ENCODE measurements around the gene SBF1.
"Not testable (repeated sequence)": the region's sequence is repeated elsewhere in the genome, so short reads cannot be mapped to it uniquely, and the experiment has no call there.

SBF1 gene

DNA sequence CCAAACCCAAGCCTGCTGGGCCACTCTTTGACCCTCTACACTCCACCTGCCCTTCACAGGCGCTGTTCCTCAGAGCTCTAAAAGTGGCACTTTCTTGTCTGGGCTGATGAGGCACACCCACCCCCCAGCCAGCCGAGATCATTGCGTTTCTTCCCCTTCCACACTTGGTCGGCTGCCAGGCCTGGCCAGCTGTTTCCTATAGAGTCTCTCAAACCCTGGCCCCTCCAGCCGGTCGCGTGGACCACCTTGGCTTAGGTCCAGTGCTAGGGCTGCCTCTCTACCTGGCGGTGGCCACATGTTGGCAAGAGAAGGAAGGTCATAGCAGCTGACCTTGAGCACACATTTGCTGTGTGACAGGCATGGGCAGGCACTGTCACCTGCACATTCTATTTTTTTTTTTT is 71.1 kb downstream of the SBF1 start:
- TF ChIP-seq, protein P1, sequence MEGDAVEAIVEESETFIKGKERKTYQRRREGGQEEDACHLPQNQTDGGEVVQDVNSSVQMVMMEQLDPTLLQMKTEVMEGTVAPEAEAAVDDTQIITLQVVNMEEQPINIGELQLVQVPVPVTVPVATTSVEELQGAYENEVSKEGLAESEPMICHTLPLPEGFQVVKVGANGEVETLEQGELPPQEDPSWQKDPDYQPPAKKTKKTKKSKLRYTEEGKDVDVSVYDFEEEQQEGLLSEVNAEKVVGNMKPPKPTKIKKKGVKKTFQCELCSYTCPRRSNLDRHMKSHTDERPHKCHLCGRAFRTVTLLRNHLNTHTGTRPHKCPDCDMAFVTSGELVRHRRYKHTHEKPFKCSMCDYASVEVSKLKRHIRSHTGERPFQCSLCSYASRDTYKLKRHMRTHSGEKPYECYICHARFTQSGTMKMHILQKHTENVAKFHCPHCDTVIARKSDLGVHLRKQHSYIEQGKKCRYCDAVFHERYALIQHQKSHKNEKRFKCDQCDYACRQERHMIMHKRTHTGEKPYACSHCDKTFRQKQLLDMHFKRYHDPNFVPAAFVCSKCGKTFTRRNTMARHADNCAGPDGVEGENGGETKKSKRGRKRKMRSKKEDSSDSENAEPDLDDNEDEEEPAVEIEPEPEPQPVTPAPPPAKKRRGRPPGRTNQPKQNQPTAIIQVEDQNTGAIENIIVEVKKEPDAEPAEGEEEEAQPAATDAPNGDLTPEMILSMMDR (IDR thresholded peaks at IDR 0.05; ENCODE audit: low read depth, low read length): no peak
- H3K4me3 ChIP-seq (ENCODE audit: low read depth, low read length): no peak overlapping the region

DNA sequence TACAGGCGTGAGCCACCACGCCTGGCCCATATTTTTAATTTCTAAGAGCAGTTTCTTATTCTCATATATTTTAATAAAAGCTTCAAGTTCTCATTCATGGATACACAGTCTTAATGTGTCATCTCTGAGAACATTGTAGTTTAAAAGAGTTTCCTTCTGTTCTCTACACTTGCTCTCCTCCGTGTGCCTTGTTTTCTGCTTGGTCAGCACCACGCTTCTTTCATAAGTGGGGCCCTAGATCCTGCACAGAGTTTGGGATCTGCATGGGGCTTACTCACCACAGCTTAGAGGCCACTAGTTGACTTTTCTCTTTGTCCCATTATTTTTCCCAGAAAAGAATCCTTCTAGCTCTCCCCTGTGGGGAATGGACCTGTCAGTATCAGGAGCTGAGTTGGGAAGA is 72.9 kb downstream of the SBF1 start:
- no peak overlapping the region for H3K4me3 ChIP-seq (ENCODE audit: low read depth, low read length)
- TF ChIP-seq, protein P1 (IDR thresholded peaks at IDR 0.05; ENCODE audit: low read depth, low read length): no peak

DNA sequence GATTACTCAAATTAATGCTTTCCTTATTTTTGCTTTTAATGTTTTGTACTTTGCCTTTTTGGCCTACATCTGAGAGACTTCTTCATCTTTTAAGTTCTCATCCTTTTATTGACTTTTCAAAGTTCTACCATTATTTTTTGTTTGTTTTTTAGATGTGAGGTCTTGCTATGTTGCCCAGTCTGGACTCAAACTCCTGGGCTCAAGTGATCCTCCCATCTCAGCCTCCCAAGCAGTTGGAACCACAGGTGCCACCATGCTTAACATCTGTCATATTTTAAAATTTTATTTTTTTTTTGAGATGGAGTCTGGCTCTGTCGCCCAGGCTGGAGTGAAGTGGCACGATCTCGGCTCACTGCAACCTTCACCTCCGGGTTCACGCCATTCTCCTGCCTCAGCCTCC is 73.9 kb downstream of the SBF1 start:
- no peak overlapping the region for H3K4me3 ChIP-seq (ENCODE audit: low read depth, low read length)
- TF ChIP-seq, protein P1 (IDR thresholded peaks at IDR 0.05; ENCODE audit: low read depth, low read length): no peak

GRCh38 chr22:50400406-50400805 is 74.4 kb downstream of the SBF1 start:
- H3K4me3 ChIP-seq (ENCODE audit: low read depth, low read length): no peak overlapping the region
- TF ChIP-seq, protein P1 (IDR thresholded peaks at IDR 0.05; ENCODE audit: low read depth, low read length): no peak

- TF ChIP-seq, protein P1 (IDR thresholded peaks at IDR 0.05; ENCODE audit: low read depth, low read length): peak; percentile 25; the same call in 1 of the 2 replicates
- H3K4me3 ChIP-seq (ENCODE audit: low read depth, low read length): no peak overlapping the region
Observed at GRCh38 chr22:50399751-50400331, 75.0 kb downstream of the SBF1 start.

DNA sequence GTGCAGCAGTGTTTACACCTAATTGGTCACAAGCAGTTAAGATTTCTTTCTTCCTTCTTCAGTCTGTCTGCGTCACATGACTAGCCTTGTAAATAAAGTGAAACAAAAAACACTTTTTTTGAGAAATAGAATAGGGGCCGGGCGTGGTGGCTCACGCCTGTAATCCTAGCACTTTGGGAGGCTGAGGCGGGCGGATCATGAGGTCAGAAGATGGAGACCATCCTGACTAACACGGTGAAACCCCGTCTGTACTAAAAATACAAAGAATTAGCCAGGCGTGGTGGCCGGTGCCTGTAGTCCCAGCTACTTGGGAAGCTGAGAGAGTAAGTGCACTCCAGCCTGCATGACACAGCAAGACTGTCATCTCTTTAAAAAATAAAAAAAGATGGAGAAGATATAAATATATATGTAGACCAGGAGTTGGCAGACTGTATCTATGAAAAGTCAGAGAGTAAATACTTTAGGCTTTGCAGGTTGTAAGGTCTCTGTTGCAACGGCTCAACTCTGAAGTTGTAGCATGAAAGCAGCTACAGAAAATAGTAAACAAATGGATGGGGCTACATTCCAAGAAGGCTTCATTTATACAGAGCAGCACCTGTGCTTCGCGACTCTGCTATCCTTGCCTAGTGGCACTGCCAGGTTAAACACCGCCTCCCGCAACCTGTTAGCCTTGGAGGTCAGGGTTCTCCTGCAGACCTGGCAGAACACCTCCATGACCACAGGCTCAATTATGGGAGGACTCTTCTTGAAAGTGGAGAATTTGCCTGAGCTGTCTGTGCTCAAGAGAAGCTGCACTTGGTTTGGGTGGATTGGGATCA is 75.8 kb downstream of the SBF1 start:
- TF ChIP-seq, protein P1 (IDR thresholded peaks at IDR 0.05; ENCODE audit: low read depth, low read length): no peak

GRCh38 chr22:50397371-50398060 is 77.3 kb downstream of the SBF1 start:
- H3K4me3 ChIP-seq (ENCODE audit: low read depth, low read length): not testable (repeated sequence)

More for the DNA sequence above, 75.8 kb downstream of the SBF1 start:
- H3K4me3 ChIP-seq (ENCODE audit: low read depth, low read length): no peak overlapping the region

Data from WI38 (cell line).